D721Med (cell line): ENCODE measurements around the gene NDUFS1.
"Not testable (repeated sequence)": the region's sequence is repeated elsewhere in the genome, so short reads cannot be mapped to it uniquely, and the experiment has no call there.

Experiments used
- DNase-seq: peaks from one replicate; pipeline ENCODE4 v3.0.0; 2011; ENCODE audit warnings: low spot score; ENCODE audit not compliant: insufficient read length
- FAIRE-seq: peaks from 2 replicates; lab custom pipeline; 2011; peaks lifted over from hg19 to GRCh38; lab: Jason Lieb, UNC
- TF ChIP-seq, protein P1 (sequence below): IDR thresholded peaks from 2 replicates; pipeline ENCODE4 v1.5.1; 2012; ENCODE audit warnings: mild to moderate bottlenecking, control low read depth; ENCODE audit not compliant: insufficient read depth; ENCODE audit errors: missing control alignments

Gene NDUFS1

DNA sequence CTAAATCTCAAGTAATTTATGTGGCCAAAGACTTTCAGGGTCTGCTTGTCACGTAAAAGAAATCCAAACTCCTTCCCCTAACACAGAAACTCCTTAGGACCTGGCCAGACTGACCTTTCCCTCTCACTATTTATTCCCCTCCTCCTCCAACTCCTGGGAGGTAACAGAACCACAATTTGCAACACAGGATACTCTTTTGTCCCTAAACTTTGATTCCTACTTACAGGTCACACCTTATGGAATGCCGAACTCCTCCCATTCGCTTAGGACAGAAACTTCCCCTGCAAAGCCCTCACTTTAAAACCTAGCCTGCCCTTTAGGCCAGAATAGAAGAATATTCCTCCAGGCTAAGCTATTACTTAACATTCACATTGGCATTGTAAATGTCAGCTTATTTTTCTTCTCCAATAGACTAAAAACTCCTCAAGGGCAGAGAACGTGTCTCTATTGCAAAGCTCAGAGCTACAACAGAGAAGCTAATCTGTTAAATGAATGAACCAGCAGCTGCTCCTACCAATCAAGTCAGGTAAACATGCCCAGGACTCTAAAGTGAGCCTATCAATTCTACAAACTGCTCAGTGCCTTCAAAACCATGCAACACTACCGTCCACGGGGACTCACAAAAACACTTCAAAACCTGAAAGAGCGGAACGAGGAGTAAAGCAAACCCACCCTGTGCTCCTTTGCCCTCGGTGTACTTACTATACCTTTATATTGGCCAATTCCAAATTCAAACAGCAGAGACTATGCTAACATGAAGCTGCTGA lies 79.4 kb downstream of the NDUFS1 start:
- DNase-seq, result no peak
- FAIRE-seq, result no peak
- TF ChIP-seq, protein P1, sequence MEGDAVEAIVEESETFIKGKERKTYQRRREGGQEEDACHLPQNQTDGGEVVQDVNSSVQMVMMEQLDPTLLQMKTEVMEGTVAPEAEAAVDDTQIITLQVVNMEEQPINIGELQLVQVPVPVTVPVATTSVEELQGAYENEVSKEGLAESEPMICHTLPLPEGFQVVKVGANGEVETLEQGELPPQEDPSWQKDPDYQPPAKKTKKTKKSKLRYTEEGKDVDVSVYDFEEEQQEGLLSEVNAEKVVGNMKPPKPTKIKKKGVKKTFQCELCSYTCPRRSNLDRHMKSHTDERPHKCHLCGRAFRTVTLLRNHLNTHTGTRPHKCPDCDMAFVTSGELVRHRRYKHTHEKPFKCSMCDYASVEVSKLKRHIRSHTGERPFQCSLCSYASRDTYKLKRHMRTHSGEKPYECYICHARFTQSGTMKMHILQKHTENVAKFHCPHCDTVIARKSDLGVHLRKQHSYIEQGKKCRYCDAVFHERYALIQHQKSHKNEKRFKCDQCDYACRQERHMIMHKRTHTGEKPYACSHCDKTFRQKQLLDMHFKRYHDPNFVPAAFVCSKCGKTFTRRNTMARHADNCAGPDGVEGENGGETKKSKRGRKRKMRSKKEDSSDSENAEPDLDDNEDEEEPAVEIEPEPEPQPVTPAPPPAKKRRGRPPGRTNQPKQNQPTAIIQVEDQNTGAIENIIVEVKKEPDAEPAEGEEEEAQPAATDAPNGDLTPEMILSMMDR, result no peak

- not testable (repeated sequence) for FAIRE-seq, DNase-seq
Measured at GRCh38 chr2:206077879-206078278, 81.4 kb downstream of the NDUFS1 start.

DNA sequence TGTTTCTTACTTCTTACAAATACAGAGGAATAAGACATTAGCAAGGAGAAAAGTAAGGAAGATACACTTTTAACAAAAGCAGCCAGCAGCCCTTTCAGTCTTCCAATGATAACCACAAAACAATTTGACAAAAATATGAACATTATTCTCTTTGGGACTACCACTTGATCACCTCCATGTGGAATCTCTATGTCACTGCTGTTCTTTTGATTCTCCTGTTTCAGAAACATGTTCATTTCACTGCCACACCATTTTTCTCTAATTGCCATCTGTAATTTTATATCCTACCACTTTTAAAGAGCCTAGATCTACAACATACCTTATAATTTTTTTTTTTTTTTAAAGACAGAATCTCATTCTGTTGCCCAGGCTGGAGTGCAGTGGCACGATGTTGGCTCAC lies 84.1 kb downstream of the NDUFS1 start:
- FAIRE-seq, result no peak
- DNase-seq, result no peak
- TF ChIP-seq, protein P1, result no peak

DNA sequence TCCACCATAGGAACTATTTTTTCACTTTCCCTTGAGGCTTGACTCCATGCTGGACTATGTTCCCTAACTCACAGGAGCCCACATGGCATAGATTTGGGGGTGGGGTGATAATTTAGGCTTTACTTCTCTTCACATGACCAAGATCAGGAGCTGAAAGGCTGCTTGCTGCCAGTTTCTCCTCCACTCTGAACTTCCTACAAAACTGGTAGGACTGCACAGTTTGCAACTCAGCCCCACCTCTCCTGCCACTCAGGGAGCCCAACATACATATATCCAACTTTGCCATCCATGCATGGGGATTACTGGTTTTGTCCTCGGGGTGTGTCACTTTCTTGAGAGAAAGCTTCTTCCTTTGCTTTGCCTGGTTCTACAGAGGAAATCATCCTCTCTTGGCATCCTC lies 87.4 kb downstream of the NDUFS1 start:
- TF ChIP-seq, protein P1, result no peak
- FAIRE-seq, result no peak
- no peak for DNase-seq

GRCh38 chr2:206069417-206069816 lies 89.8 kb downstream of the NDUFS1 start:
- TF ChIP-seq, protein P1, result no peak
- DNase-seq, result no peak
- FAIRE-seq, result no peak

DNA sequence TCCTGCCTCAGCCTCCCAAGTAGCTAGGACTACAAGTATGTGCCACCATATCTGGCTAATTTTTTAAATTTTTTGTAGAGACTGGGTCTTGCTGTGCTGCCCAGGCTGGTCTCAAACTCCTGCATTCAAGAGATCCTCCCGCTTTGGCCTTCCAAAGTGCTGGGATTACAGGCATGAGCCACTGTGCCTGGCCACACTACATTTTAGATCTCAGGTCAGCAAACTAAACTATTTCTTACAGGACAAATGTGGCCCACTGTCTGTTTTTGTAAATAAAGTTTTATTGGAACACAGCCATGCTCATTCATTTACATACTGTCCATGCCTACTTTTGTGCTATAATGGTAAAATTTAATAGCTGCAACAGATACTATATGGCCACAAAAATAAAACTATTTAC lies 91.0 kb downstream of the NDUFS1 start:
- DNase-seq (no peak), FAIRE-seq (no peak)
- TF ChIP-seq, protein P1, result no peak
